ENCODE measurements around the gene CATSPERZ.
A peak's percentile ranks its signal among the peaks of the same experiment; 100 is the strongest.
"Not testable (repeated sequence)": the region's sequence is repeated elsewhere in the genome, so short reads cannot be mapped to it uniquely, and the experiment has no call there.

Gene CATSPERZ

GRCh38 chr11:64318766-64319761 lies 18.9 kb downstream of the CATSPERZ start:
- no peak for DNase-seq (ENCODE audit: low read depth in 3 of 3)

GRCh38 chr11:64320556-64320955 lies 20.4 kb downstream of the CATSPERZ start:
- no peak for DNase-seq (ENCODE audit: low read depth in 3 of 3)

GRCh38 chr11:64321026-64321425 lies 20.9 kb downstream of the CATSPERZ start:
- DNase-seq (ENCODE audit: low read depth in 3 of 3) = no peak

GRCh38 chr11:64321533-64321932 lies 21.4 kb downstream of the CATSPERZ start:
- no peak for DNase-seq (ENCODE audit: low read depth in 3 of 3)

GRCh38 chr11:64322925-64323260 lies 22.7 kb downstream of the CATSPERZ start:
- no peak for DNase-seq (ENCODE audit: low read depth in 3 of 3)

GRCh38 chr11:64323373-64323772 lies 23.2 kb downstream of the CATSPERZ start:
- DNase-seq (ENCODE audit: low read depth in 3 of 3) = no peak

- DNase-seq (ENCODE audit: low read depth in 3 of 3) = not testable (repeated sequence)
Observed at GRCh38 chr11:64323984-64324383, 23.8 kb downstream of the CATSPERZ start.

- no peak for DNase-seq (ENCODE audit: low read depth in 3 of 3)
Observed at GRCh38 chr11:64324692-64325469, 24.7 kb downstream of the CATSPERZ start.

GRCh38 chr11:64327375-64327774 lies 27.2 kb downstream of the CATSPERZ start:
- no peak for DNase-seq (ENCODE audit: low read depth in 3 of 3)

GRCh38 chr11:64327993-64328392 lies 27.8 kb downstream of the CATSPERZ start:
- DNase-seq (ENCODE audit: low read depth in 3 of 3) = no peak

GRCh38 chr11:64330888-64331287 lies 30.7 kb downstream of the CATSPERZ start:
- DNase-seq (ENCODE audit: low read depth in 3 of 3) = no peak

- DNase-seq (ENCODE audit: low read depth in 3 of 3) = peak in 2 of 3 experiments; percentile 52 to 77
Observed at GRCh38 chr11:64331569-64332371, 31.6 kb downstream of the CATSPERZ start.

- no peak for DNase-seq (ENCODE audit: low read depth in 3 of 3)
Observed at GRCh38 chr11:64333556-64333955, 33.4 kb downstream of the CATSPERZ start.

- peak in 1 of 3 experiments; percentile 43 for DNase-seq (ENCODE audit: low read depth in 3 of 3)
Observed at GRCh38 chr11:64334764-64335735, 34.9 kb downstream of the CATSPERZ start.

GRCh38 chr11:64337538-64338249 lies 37.5 kb downstream of the CATSPERZ start:
- no peak for DNase-seq (ENCODE audit: low read depth in 3 of 3)

GRCh38 chr11:64338716-64339115 lies 38.6 kb downstream of the CATSPERZ start:
- no peak for DNase-seq (ENCODE audit: low read depth in 3 of 3)

- no peak for DNase-seq (ENCODE audit: low read depth in 3 of 3)
Observed at GRCh38 chr11:64339286-64339685, 39.1 kb downstream of the CATSPERZ start.

- DNase-seq (ENCODE audit: low read depth in 3 of 3) = peak; percentile 56 to 86 (median 66)
Observed at GRCh38 chr11:64339754-64340408, 39.7 kb downstream of the CATSPERZ start, which contains the start of gene CCDC88B. CCDC88B (plus strand) TSS chr11:64340204; CDS start chr11:64340267, 63 bp downstream.

GRCh38 chr11:64340671-64341335 lies 40.6 kb downstream of the CATSPERZ start:
- peak; percentile 62 to 81 (median 66) for DNase-seq (ENCODE audit: low read depth in 3 of 3)
